ENCODE data around the gene VAMP8.
"Not testable (repeated sequence)": the region's sequence is repeated elsewhere in the genome, so short reads cannot be mapped to it uniquely, and the experiment has no call there.

VAMP8 gene

GRCh38 chr2:85613717-85614515 is 36.5 kb downstream of the VAMP8 start:
- TF ChIP-seq, protein P1, sequence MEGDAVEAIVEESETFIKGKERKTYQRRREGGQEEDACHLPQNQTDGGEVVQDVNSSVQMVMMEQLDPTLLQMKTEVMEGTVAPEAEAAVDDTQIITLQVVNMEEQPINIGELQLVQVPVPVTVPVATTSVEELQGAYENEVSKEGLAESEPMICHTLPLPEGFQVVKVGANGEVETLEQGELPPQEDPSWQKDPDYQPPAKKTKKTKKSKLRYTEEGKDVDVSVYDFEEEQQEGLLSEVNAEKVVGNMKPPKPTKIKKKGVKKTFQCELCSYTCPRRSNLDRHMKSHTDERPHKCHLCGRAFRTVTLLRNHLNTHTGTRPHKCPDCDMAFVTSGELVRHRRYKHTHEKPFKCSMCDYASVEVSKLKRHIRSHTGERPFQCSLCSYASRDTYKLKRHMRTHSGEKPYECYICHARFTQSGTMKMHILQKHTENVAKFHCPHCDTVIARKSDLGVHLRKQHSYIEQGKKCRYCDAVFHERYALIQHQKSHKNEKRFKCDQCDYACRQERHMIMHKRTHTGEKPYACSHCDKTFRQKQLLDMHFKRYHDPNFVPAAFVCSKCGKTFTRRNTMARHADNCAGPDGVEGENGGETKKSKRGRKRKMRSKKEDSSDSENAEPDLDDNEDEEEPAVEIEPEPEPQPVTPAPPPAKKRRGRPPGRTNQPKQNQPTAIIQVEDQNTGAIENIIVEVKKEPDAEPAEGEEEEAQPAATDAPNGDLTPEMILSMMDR (IDR thresholded peaks at IDR 0.05; ENCODE audit: low read length, missing control alignments) = no peak
- DNase-seq (ENCODE audit: low read depth) = no peak

GRCh38 chr2:85614757-85615156 is 37.4 kb downstream of the VAMP8 start:
- H3K4me3 ChIP-seq (replicated peaks; ENCODE audit: low read depth, low read length); DNase-seq (ENCODE audit: low read depth): not testable (repeated sequence)

More at GRCh38 chr2:85613717-85614515, 36.5 kb downstream of the VAMP8 start:
- no peak overlapping the region for H3K4me3 ChIP-seq (replicated peaks; ENCODE audit: low read depth, low read length)

DNA sequence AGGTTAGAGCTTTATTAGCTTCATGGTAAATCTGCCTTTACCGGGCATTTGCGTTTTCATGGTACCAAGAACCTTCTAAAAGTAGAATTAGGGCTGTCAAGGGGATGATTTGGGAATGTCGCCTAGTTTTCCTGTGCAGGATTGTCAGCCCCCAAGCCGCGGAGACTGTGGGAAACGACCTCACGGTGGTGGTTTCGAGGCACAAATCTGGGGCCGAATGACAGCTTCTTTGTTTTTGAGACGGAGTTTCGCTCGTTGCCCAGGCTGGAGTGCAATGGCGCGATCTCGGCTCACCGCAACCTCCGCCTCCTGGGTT is 38.0 kb downstream of the VAMP8 start:
- no peak overlapping the region for H3K4me3 ChIP-seq (replicated peaks; ENCODE audit: low read depth, low read length)

DNA sequence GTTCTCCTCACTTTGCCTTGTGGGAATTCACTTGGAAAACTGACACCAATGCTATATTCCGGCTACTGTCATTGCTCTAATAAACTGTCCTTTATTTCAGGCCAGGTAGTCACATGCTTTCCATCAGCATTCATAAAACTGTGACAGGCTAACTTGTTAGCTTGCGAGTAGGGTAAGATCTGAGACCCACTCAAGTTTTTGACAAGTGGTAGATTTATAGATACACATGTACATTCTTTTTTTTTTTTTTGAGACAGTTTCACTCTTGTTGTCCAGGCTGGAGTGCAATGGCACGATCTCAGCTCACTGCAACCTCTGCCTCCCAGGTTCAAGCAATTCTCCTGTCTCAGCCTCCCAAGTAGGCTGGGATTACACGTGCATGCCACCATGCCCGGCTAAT is 40.3 kb downstream of the VAMP8 start:
- not testable (repeated sequence) for H3K4me3 ChIP-seq (replicated peaks; ENCODE audit: low read depth, low read length); DNase-seq (ENCODE audit: low read depth)

More for the DNA sequence above, 38.0 kb downstream of the VAMP8 start:
- no peak for DNase-seq (ENCODE audit: low read depth)
- TF ChIP-seq, protein P1 (IDR thresholded peaks at IDR 0.05; ENCODE audit: low read length, missing control alignments) = no peak

DNA sequence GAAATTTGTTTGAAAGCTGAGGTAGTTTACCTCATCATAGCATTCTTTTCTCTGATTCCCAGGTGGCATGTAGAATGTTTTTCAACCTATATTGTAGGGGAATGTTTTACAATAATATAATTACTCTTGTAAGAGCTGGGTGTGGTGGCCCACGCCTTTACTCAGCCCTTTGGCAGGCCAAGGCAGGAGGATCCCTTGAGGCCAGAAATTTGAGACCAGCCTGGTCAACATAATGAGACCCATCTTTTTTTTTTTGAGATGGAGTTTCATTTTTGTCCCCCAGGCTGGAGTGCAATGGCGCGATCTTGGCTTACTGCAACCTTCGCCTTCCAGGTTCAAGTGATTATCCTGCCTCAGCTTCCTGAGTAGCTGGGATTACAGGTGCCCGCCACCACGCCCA is 42.2 kb downstream of the VAMP8 start:
- TF ChIP-seq, protein P1 (IDR thresholded peaks at IDR 0.05; ENCODE audit: low read length, missing control alignments) = no peak
- H3K4me3 ChIP-seq (replicated peaks; ENCODE audit: low read depth, low read length) = no peak overlapping the region
- no peak for DNase-seq (ENCODE audit: low read depth)

GRCh38 chr2:85621338-85621737 is 44.0 kb downstream of the VAMP8 start:
- DNase-seq (ENCODE audit: low read depth) = no peak
- TF ChIP-seq, protein P1 (IDR thresholded peaks at IDR 0.05; ENCODE audit: low read length, missing control alignments) = no peak
- no peak overlapping the region for H3K4me3 ChIP-seq (replicated peaks; ENCODE audit: low read depth, low read length)

- DNase-seq (ENCODE audit: low read depth) = no peak
- TF ChIP-seq, protein P1 (IDR thresholded peaks at IDR 0.05; ENCODE audit: low read length, missing control alignments) = no peak
- H3K4me3 ChIP-seq (replicated peaks; ENCODE audit: low read depth, low read length) = no peak overlapping the region
Measured at GRCh38 chr2:85623991-85624390, 46.6 kb downstream of the VAMP8 start.

DNA sequence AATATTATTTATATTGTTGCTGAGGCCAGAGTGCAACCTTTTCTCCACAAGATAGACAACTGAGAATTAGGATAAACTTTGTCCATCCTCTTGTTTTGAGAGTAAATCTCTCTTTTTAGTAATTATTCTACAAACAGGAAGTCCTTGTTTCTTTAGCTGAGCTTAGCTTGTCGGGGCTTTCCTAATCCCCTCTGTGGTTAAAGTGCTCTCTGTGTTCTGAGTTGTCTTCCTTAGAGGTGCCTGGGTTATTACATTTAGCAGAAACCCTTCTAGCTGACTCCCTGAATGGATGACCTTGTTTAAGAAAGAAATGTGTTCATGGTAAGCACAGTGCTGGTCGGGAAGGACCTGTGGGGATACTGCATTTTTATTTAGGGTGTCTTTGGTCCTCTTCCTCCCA is 51.3 kb downstream of the VAMP8 start:
- H3K4me3 ChIP-seq (replicated peaks; ENCODE audit: low read depth, low read length) = no peak overlapping the region
- TF ChIP-seq, protein P1 (IDR thresholded peaks at IDR 0.05; ENCODE audit: low read length, missing control alignments) = no peak
- DNase-seq (ENCODE audit: low read depth) = no peak
